Stimulated activated CD4-positive, alpha-beta T cell treated with anti-CD3 and anti-CD28 coated beads, Interleukin-15, amount 100 ng/mL, for 24 hours (primary cell): ENCODE measurements around the gene OR2B6.
"Not testable (repeated sequence)": the region's sequence is repeated elsewhere in the genome, so short reads cannot be mapped to it uniquely, and the experiment has no call there.

Experiments
- DNase-seq: peaks from one replicate; pipeline ENCODE4 v3.0.0-alpha.2; 2020

OR2B6 gene

DNA sequence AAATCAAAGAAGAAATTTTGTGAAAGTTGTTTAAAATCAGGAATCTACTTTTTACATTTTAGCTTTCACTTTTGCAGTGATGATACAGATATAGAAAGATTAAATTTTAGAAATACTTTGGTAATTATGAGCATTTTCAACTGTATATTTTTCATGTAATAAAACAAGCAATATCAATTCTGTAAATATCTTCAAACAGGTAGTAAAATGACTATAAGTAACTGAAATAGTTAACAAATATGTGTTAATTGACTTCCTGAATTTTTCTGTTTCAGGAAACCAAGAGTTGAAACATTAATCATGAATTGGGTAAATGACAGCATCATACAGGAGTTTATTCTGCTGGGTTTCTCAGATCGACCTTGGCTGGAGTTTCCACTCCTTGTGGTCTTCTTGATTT is at the start of gene OR2B6:
Gene OR2B6, plus strand, starts transcription at position 301 of the 400 bp plus-strand sequence. Its CDS starts 0 bp downstream, at position 301.
- no peak for DNase-seq

DNA sequence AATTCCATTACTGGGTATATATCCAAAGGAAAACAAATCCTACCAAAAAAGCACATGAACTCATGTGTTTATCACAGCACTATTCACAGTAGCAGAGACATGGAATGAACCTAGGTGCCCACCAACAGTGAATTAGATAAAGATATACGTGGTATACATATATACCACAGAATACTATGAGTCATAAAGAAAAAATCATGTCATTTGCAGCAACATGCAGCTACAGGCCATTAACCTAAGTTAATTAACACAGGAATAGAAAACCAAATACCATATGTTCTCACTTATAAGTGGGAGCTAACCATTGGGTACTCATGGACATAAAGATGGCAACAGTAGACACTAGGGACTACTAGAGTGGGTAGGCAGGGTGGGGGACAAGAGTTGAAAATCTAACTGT is 49.0 kb upstream of the OR2B6 start:
- DNase-seq: no peak

DNA sequence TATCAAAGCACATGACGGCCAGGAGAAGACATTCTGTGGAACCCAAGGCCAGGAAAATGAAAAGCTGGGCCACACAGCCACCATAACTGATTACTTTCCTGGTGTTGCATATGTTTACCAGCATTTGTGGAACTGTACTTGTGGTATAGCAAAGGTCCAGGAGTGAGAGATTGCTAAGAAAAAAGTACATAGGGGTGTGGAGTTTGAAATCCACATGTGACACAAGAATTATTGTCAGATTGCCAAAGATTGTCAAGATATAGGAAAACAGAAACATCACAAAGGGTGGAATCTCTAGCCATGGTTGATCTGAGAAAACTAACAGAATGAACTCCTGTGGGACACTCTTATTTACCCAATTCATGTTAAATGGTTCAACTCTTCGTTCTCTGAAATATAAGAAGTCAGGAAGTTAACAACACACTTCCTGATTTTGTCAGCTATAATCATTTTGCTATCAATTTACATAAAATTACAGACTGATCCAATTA is 45.0 kb upstream of the OR2B6 start, which contains the start of gene OR2B2:
Gene OR2B2, minus strand, starts transcription at position 441 of the 491 bp plus-strand sequence. Its CDS starts 77 bp downstream, at position 364.
- DNase-seq: no peak

DNA sequence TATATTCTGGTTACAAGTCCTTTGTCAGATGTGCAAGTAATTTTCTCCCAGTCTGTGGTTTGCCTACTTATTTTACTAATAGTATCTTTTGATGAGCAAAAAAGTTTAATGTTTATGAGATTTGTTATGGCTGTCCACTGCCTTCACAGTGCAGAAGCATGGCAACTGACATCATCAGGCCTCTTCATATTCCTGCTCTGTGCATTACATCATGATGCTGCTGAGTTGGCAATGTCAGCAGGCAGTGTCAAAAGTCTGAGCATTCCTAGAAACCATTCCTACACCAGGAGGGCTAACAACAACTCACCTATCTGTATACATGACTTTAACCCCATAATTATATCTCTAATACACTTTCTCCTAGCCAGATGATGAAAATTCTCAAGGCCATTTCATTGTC is 34.1 kb upstream of the OR2B6 start:
- DNase-seq: no peak

DNA sequence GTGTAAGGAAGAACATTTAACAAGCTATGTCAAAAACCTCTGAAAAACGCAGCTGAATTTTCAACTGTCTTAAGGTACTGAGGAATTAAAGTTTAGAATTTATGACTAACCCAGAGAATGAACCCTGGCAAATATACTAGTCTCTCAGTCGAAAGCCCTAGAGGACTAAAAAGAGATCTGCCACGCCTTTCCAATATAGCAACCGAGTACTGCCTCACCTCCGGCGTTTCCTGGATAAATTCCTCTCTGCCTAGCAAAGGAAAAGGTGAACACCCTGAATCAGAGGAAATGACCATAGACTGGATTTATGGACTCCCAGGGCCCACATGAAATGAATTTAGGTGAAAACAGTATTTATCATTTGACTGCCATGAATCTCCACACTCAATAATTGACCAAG is 32.9 kb upstream of the OR2B6 start:
- no peak for DNase-seq

DNA sequence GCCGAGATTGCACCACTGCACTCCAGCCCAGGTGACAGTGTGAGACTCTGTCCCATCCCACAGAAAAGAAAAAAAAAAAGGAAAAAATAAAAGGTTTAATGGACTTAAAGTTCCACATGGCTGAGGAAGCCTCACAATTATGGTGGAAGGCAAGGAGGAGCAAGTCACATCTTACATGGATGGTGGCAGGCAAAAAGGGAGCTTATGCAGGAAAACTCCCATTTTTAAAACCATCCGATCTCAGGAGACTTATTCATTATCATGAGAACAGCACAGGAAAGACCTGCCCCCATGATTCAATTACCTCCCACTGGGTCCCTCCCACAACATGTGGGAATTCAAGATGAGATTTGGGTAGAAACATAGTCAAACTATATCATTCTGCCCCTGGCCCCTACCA is 29.0 kb upstream of the OR2B6 start:
- not testable (repeated sequence) for DNase-seq

DNA sequence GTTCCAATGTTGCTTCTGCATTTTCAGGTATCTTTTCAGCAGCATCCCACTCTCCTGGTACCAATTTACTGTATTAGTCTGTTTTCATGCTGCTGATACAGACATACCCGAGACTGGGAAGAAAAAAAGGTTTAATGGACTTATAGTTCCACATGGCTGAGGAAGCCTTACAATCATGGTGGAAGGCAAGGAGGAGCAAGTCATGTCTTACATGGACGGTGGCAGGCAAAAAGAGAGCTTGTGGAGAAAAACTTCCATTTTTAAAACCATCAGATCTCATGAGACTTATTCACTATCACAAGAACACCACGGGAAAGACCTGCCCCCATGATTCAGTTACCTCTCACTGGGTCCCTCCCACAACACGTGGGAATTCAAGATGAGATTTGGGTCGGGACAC is 27.1 kb upstream of the OR2B6 start:
- DNase-seq: not testable (repeated sequence)

DNA sequence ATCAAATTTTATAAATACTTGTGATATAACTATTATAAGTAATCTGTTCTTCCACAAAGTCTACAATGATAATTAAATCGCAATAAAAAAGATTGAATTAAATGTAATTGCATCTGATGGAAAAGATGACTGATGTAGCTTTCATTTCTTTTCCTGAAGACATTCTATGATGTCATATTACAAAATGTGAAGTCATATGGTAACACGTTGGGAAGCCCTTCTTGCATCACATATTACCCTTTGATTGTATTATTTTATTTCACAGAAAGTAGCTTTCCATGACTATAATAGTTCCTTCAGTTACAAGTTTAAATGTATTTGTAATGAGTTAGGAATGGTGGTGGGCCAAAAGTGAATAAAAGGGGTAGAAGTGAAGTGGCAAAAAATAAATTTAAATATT is 25.8 kb upstream of the OR2B6 start:
- DNase-seq: no peak

DNA sequence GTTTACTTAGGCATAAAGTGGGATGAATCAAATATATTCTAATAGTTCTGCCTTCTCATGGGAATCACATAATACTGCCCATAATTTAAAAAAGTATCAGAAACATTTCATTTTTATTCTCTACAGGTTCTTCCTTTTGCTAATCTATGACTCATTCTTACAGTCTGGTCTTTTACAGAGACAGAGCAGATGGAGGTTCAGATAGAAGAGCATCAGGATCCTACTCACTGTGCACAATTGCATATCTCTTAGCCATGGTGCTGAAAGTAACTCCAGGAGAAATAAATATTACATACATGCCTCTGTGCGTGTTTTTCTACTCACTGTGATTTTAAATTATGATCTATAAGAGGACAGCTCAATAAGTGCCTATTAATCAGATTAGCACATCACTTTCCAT is 16.3 kb upstream of the OR2B6 start:
- DNase-seq: no peak

DNA sequence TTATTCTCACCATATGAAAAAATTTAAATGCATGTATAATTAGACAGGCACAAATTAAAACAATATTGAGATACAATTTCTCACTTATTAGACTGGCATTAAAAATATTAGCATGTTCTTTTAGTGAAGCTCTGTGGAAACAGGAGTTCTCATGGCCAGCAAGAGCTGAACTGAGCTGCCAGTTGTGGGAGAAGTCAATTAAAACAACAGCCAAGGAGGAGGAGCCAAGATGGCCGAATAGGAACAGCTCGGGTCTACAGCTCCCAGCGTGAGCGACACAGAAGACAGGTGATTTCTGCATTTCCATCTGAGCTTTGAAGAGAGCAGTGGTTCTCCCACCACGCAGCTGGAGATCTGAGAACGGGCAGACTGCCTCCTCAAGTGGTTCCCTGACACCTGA is 14.0 kb upstream of the OR2B6 start:
- DNase-seq: not testable (repeated sequence)

DNA sequence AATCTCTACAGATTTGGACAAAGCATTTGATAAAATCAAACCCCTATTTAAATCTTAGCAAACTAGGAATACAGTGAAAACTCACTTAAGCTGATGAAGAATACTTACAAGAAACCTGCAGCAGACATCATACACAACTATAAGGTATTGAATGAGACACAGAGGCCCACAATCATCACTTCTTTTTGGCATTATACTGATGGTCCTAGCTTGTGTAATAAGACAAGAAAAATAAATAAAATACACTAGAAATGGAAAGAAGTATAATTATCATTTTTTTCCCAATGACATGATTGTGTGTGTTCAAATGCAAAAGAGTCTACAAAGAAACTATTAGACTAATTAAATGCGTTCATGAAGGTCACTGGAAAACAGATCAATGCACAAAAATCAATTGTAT is 8.8 kb upstream of the OR2B6 start:
- DNase-seq: no peak

DNA sequence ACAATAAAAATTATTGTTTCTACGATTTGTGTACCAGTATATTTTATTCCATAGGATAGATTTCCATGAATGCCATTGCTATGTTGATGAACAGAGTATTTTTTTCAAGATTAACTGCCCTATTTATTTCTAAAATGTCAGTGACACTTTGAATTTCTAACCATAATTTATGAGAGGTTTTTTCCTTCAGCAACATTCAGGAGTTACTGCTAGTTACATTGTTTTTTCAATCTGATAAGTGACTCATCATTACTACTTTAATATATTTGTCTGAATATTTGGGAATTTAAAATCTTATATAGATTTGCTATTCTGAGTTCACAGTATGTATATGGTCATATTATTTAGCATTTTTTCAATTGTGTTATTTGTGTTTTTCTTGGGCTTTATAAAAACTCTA is 6.0 kb upstream of the OR2B6 start:
- DNase-seq: no peak

DNA sequence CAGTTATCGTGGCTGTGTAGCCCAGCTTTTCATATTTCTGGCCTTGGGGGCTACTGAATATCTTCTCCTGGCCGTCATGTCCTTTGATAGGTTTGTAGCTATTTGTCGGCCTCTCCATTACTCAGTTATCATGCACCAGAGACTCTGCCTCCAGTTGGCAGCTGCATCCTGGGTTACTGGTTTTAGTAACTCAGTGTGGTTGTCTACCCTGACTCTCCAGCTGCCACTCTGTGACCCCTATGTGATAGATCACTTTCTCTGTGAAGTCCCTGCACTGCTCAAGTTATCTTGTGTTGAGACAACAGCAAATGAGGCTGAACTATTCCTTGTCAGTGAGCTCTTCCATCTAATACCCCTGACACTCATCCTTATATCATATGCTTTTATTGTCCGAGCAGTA is 475 bp downstream of the OR2B6 start:
- no peak for DNase-seq

DNA sequence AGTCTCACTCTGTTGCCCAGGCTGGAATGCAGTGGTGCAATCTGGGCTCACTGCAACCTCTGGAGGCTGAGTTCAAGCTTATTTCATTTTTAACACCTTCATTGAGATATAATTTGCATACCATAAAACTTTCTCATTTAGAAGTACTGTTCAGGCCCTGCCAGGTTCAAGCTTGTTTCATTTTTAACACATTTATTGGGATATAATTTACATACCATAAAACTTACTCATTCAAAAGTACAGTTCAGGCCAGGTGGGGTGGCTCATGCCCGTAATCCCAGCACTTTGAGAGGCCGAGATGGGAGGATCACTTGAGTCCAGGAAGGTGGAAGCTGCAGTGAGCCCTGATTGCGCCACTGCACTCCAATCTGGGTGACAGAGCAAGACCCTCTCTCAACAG is 5.5 kb downstream of the OR2B6 start:
- no peak for DNase-seq

DNA sequence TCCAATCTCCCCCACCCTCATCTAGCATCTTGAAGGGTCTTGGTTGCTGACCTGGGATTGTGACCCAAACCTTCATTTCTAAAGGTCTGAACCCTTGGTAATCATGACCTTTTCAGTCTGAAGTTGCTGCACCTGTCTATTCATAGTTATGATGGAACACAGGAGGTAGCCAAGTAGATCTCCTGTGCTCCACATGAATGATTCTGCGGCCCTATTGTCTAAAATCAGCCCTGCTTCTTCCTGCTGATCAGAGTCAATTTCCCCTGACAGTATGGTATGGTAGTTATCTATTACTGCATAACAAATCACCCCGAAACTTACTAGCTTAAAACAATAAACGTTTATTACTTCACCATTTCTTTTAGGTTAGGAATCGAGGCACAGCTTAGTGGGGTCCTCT is 9.0 kb downstream of the OR2B6 start:
- DNase-seq: no peak

DNA sequence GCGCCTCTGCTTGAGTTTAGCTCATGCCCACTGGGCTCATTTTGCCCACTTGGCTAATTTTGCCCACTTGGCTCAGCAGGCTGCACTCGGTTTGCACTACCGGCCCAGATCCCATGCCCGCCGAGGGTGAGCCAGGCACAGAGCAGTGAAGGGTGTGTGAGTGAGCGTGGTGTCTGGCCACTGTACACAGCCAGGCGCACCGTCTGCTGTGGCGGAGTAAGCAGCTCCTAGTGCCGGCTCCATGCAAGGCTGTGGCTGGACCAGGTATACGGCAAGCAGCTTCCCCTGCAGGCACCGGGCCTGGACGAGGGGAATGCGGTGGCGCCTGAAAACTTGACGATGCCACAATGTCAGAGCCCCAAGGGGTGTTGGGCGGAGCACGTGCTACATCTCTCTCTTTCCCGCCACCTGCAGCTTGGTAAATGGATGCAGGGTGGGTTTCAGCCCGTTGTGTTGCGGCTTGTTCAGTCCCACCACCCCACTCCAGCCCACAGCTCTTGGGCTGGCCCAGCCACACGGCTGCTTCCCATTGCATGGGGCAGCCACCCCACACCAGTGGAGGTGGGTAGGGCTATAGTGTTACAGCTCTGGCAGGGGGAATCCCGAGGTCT is 9.9 kb downstream of the OR2B6 start:
- DNase-seq: no peak

DNA sequence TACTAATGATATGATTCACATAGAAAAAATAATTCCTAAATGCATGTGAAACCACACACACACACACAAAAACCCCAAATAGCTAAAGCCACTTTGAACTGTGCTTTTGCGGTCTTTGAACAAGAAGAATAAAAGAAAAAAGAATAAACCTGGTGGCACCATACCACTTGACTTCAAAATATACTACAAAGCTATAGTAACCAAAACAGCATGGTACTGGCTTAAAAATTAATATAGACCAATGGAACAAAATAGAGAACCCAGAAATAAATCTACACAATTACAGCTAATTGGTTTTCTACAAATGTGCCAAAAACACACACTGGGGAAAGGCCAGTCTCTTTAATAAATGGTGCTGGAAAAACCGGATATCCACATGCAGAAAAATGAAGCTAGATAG is 13.4 kb downstream of the OR2B6 start:
- no peak for DNase-seq

DNA sequence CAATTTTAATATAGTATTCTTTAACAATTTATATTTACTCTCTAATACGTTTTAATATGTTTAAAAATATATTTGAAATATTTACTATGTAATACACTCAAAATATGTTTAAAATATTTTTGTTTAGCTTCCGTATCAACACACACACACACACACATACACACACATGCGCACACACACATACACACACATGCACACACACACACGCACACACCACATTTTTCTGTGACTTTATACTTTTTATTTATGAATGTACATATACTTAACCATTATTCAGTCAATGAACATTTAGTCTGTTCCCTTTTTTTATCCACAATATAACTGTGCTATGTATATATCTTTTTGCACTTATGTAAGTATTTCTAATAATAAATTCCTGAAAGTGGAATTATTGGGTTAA is 15.7 kb downstream of the OR2B6 start:
- no peak for DNase-seq

DNA sequence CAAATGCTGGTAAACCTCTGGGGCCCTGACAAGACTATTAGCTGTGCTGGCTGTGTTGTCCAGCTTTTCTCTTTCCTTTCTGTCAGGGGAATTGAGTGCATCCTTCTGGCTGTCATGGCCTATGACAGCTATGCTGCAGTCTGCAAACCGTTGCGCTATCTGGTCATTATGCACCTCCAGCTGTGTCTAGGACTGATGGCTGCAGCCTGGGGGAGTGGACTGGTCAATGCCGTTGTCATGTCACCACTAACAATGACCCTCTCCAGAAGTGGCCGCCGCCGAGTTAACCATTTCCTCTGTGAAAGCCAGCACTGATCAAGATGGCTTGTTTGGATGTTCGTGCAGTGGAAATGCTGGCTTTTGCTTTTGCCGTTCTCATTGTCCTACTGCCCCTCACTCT is 20.3 kb downstream of the OR2B6 start:
- DNase-seq: no peak

DNA sequence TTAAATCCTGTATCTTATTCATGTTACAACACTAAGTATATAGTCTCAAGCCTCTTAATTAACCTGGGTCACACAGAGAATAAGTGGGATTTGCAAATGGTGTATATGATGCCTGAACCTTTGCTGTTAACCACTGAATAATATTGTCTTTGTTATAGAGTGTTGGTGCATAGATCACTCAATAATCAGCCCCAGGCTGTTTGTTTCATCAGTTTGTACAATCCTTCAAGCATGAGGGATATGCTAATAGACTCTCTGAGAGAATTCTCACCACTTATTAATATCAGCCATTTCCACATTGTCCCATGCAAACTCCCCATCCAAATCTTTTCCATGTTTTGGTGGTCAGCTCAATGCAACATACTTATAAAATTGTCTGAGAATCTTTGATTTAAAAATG is 21.7 kb downstream of the OR2B6 start:
- no peak for DNase-seq

DNA sequence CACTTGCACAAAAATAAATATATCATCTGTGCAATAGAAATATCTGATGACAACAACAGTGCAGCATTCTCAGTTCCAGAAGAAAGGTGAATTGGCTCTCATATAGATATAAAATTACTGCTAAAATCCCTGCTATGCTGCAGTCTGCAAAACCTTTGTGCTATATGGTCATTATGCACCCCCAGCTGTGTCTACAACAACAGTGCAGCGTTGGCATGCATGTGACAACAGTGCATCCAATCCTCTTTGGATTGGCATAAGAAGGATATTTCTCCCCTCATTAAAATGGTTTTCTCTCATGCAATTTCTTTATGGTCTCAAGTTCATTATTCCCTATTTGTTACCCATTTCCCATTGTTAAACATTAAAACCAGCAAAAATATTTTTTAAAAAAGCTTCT is 23.1 kb downstream of the OR2B6 start:
- no peak for DNase-seq

DNA sequence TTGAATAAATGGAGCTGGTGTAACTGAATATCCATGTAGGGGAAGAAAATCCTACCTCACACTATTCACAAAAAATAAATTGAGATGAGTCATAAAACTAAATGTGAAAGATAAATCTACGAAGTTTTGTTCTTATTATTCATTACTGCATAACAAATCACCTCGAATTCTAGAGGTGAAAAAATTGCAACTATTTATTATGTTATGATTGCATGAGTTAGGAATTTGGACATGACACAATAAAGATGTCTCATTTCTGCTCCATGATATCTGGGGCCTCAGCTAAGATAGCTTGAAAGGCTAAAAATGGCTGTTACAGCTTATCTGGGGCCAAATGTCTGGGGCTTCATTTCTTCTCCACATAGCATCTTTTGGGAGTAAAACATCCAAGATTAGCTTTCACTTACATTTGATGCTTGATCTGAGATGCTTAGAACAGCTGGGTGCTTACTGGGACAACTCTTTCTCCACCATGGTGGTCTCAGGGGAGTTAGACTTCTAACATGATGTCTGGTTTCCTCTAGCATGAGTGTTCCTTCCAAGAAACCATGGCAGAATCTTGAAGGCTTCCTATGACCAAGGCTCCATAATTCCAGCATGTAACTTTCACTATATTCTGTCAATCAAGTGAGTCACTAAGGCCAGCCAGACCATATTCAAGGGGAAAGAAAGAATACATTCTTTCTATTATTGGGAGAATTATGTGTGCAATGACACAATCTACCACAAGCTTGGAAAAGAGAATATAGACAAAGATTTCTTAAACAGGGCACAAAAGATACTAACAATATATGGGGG is 30.1 kb downstream of the OR2B6 start:
- no peak for DNase-seq

DNA sequence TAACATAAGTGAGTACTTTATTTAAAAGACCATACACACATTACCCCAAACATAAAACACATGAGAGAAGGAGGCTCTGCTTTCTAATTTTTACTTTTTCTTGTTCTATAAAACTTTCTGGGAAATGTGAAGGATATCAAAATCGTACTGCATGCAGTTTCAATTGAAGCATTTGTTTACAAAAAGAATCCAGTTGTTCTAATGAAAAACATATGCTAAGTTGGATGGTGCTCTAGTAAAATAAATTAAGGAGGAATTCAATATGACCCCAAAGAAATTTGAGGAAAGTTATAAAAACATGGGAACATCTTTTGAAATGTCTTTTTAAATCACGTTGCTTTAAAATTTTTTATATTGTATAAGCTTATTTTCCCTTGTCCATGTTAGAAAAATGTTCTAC is 37.6 kb downstream of the OR2B6 start:
- no peak for DNase-seq

DNA sequence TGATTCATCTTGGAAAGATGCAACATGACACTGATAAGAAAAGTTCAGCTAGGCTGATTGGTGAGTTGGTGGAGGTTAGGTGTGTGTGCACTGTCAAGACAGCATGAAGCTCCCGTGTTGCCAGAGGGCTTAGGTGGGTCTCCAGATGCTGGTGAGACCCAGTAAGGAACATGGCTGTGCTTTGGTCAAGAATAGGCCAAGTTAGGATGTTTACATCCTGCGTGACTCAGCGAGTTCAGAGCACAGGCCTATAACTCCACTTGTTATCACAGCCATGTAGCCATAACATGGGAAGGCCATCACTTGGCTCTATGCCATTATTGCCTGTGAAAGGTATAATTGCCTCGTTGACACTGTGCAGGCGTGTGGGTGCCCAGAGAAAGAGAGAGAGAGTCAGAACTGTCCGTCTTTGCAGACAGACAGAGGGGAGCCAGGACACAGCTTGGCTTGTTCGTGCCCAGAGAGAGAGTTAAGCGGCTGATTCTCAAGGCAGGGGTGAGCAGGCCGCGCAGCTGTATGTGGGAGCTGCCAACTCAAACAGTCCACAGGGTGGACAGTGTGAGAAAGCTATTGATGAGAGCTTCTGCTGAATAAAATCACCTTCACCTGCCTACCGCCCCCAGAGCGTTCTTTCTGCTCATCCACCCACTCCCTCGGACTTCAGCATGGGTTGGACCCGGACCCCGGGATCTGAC is 43.5 kb downstream of the OR2B6 start:
- DNase-seq: no peak
